Activated naive CD8-positive, alpha-beta T cell treated with anti-CD3 and anti-CD28 coated beads, Interleukin-2, amount 50 U/mL, for 24 hours (primary cell): ENCODE measurements around the gene CLCNKB.
"Not testable (repeated sequence)": the region's sequence is repeated elsewhere in the genome, so short reads cannot be mapped to it uniquely, and the experiment has no call there.

Experiments used
- ATAC-seq: fragments of 150-1000 bp; cut with Tn5 transposase; one replicate; pipeline ENCODE4 v1.10.0; 2021
- DNase-seq: peaks from one replicate; pipeline ENCODE4 v3.0.0; 2021
- H3K27ac Mint-ChIP-seq: one replicate; pipeline ENCODE4 v1.8.0; 2021; ENCODE audit warnings: mild to moderate bottlenecking, mixed read lengths
- H3K27me3 Mint-ChIP-seq: one replicate; pipeline ENCODE4 v1.8.0; 2021; ENCODE audit warnings: mixed read lengths
- H3K36me3 Mint-ChIP-seq: one replicate; pipeline ENCODE4 v1.8.0; 2021; ENCODE audit warnings: low read depth, mixed read lengths
- H3K4me1 Mint-ChIP-seq: one replicate; pipeline ENCODE4 v1.8.0; 2021; ENCODE audit warnings: mixed read lengths
- H3K4me3 Mint-ChIP-seq: one replicate; pipeline ENCODE4 v1.8.0; 2021; ENCODE audit warnings: mild to moderate bottlenecking, moderate library complexity, mixed read lengths
- H3K9me3 Mint-ChIP-seq: one replicate; pipeline ENCODE4 v1.8.0; 2021; ENCODE audit warnings: mixed read lengths

The CLCNKB gene

DNA sequence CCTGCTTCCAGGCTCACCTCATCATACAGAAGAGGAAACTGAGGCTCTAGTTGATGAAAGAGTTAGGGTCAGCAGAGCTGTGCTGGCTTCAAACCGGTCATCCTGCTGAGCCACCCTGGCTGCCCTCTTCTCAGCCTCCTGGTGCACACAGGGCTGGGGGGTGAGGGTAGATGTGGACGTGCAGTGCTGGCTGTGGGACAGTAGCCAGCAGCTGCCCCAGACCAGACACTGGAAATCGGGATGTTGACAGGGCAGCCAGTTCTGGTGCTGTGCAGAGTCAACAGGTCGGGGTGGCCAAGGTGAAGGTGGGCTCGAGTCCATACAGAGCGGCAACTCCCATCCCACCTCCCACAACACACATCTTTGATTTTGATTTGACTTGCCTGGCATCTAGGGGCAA lies 23.3 kb upstream of the CLCNKB start:
- no peaks in the 10 kb centered on the region for H3K9me3 Mint-ChIP-seq

DNA sequence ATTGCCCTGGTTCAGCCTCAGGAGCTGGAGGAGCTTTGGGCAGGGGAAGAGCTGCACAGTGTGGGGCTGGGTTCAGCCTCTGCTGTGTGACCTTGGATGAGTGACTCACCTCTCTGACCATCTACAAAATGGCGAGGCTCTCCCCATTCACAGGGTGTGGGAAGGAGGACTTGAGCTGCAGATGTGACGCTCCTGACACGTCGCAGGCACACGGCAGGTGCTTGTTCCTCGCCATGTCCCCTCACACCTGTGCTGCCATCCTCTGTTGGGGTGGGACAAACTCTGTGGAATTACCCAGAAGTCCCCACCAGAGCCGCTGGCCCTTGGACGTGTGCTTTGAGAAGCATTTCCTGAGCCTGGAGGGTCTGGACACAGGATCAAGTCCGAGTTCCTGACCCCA lies 22.7 kb upstream of the CLCNKB start:
- DNase-seq, H3K9me3 Mint-ChIP-seq, H3K4me3 Mint-ChIP-seq, H3K4me1 Mint-ChIP-seq, H3K27ac Mint-ChIP-seq, H3K36me3 Mint-ChIP-seq, ATAC-seq: not testable (repeated sequence)
- H3K27me3 Mint-ChIP-seq: peaks cover 11% of the 10 kb centered on the region

More for the DNA sequence above, 23.3 kb upstream of the CLCNKB start:
- H3K27ac Mint-ChIP-seq: no peak overlapping the region
- H3K27me3 Mint-ChIP-seq: peaks cover 8% of the 10 kb centered on the region
- H3K4me1 Mint-ChIP-seq: no peaks in the 10 kb centered on the region
- no peaks in the 10 kb centered on the region for H3K36me3 Mint-ChIP-seq
- DNase-seq (no peak), ATAC-seq (no peak)
- H3K4me3 Mint-ChIP-seq: no peak overlapping the region

DNA sequence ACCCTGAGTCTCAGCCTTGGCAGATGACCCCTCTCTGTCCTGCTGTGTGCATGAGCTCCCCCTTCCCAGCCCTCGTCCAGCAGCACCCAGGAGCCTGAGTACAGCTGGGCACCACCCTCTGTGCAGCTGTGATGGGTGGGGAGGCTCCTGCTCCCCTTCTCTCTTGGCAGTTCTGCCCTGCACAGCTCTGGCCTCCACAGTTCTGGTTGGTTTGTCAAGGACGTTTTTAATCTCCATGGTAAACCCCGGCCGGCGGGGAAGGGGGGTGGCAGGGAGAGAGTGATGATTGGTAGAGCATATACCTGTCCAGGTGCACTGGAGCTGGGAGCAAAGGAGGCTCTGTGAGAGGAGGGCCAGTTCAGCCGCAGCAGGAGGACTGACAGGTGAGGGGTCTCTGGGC lies 21.9 kb upstream of the CLCNKB start, which contains the start of gene CLCNKA:
Gene CLCNKA, plus strand, starts transcription at position 356 of the 400 bp plus-strand sequence. CDS start 584 bp downstream, outside the sequence.
- Mint-ChIP-seq H3K4me3 (no peak within 1 kb of the TSS), H3K27ac (no peak within 1 kb of the TSS), H3K4me1 (no peaks in the 10 kb centered on the region), H3K27me3 (peaks cover 11% of the 10 kb centered on the region), H3K9me3 (no peaks in the 10 kb centered on the region), H3K36me3 (no peaks in the 10 kb centered on the region)
- no peak for ATAC-seq
- no peak for DNase-seq

DNA sequence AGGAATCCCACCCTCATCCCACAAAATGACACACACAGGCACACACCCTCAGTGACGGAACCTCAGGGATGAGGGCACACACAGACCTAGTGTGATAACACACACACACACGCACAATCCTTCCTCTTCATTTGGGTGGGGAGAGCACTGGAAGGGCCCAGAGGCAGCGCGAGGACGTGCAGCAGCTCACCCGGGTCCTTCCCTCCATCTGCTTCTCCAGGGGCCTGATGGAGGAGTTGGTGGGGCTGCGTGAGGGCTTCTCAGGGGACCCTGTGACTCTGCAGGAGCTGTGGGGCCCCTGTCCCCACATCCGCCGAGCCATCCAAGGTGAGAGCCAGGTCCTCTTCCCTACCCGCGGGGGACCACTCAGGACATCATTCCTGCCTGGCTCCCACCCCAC lies 21.2 kb upstream of the CLCNKB start:
- Mint-ChIP-seq H3K36me3 (no peaks in the 10 kb centered on the region), H3K27ac (no peak overlapping the region), H3K9me3 (no peaks in the 10 kb centered on the region), H3K27me3 (peaks cover 11% of the 10 kb centered on the region), H3K4me1 (no peaks in the 10 kb centered on the region), H3K4me3 (no peak overlapping the region)
- DNase-seq (no peak), ATAC-seq (no peak)

DNA sequence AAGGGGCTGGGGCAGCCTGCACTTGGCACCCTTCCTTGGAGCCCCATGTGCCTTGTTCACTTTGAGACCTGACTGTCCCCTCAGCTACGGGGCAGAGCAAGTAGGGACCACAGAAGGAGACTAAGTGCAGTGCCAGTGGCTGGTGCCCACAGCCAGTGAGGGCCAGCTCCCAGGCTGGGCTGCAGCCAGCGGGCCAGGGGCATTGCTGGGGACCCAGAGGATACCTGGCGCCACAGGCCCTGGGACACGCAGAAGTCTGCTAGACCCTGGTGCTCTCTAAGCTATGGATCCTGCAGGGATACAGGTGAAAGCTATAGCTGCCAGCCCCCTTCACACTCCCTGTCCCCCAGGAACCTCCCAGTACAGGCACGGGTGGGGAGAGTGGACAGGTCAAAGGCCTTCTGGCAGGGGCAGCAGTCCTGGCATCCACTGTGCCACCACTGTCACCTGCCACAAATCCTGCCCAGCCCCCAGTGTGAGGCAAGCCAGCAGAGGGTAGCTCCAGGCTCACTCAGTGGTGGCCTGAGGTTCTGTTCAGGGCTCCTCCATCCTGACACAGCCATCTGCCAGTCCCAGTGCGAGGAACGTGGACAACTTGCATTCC lies 20.4 kb upstream of the CLCNKB start:
- H3K27me3 Mint-ChIP-seq: peaks cover 16% of the 10 kb centered on the region
- H3K4me1 Mint-ChIP-seq: no peaks in the 10 kb centered on the region
- no peak for DNase-seq
- no peaks in the 10 kb centered on the region for H3K36me3 Mint-ChIP-seq
- ATAC-seq: no peak
- no peak overlapping the region for H3K4me3 Mint-ChIP-seq
- H3K9me3 Mint-ChIP-seq: no peaks in the 10 kb centered on the region
- no peak overlapping the region for H3K27ac Mint-ChIP-seq

DNA sequence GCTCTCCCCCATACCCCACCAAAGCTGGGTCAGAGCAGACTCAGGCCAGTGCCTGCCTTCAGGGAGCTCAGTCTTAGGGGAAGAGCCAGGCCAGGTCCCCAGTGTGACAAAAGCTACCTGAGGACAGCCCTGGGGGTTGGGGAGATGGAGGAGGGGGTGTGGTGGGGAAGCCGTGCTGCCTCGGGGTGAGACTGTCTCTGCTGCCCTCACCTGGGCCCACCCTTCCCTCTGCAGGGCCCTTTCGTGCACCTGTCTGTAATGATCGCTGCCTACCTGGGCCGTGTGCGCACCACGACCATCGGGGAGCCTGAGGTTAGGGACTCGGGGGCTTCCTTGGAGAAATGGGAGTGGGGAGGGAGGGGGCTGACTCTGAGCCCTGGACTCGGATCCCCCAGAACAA lies 17.3 kb upstream of the CLCNKB start:
- H3K4me3 Mint-ChIP-seq, DNase-seq, H3K27ac Mint-ChIP-seq, H3K4me1 Mint-ChIP-seq, ATAC-seq, H3K36me3 Mint-ChIP-seq, H3K9me3 Mint-ChIP-seq: not testable (repeated sequence)
- H3K27me3 Mint-ChIP-seq: peaks cover 24% of the 10 kb centered on the region

DNA sequence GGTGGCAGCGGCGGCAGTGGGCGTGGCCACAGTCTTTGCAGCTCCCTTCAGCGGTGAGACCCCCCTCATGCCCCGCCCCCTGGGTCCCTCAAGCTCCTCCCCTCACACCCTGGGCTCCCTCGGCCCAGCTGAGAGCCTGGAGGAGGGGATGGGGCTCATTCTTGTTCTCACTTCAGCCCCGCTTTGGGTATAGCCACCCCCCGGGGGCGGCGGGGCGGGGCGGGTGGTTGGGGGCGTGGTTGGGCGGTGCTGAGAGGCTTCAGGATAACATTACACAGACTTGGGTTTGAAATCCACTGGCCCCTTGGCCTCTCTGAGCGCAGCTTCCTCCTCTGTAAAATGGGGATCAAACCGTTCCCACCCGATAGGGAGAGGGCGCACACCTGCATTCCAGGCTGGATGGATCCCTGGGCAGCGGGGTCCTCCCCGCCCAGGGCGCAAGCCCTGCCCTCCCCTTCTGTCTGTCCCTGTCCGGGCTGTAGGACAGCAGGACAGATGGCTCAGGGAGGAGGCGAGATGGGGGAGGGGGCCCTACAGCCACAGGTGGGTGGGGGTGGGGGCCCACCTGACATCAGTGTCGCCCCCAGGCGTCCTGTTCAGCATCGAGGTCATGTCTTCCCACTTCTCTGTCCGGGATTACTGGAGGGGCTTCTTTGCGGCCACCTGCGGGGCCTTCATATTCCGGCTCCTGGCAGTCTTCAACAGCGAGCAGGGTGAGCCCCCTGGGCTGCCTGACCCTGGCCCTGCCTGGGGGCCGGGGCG lies 16.7 kb upstream of the CLCNKB start:
- Mint-ChIP-seq H3K27ac (no peak overlapping the region), H3K36me3 (no peaks in the 10 kb centered on the region), H3K27me3 (peaks cover 24% of the 10 kb centered on the region), H3K4me1 (no peaks in the 10 kb centered on the region), H3K4me3 (no peak overlapping the region), H3K9me3 (no peaks in the 10 kb centered on the region)
- ATAC-seq (no peak), DNase-seq (no peak)

DNA sequence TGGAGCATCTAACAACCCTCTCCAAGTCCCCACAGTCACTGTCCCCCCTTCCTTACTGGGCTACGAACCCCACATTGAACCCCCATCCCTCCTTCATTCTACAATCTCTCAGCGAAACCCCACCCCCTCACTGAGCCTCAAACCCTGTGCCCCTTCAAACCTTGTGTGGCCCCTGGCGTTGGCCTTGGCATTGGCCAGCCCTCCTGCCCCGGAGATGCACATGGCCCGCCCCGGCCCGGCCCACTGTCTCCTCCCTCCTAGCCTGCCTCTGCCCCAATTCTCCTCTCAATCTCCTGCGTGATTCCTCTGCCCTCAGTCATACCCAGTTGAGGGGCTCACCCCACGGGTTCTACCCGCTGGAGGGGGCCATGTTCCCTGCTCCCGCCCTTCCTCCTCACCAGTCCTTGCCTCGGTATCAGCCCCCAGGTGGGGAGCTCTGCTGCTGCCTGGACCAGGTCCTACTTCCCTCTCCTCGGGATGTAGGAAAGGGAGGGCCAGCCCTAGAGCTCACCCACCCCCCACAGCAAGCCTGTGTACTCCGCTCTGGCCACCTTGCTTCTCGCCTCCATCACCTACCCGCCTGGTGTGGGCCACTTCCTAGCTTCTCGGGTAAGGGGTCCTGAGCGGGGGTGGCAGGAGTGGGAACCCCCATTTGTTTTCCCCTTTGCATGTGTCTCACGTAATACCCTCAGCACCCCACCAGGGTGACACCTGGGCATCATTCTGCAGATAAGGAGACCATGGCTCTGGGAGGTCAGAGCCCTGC lies 15.2 kb upstream of the CLCNKB start:
- ATAC-seq: no peak
- DNase-seq: no peak
- peaks cover 29% of the 10 kb centered on the region for H3K27me3 Mint-ChIP-seq
- no peaks in the 10 kb centered on the region for H3K36me3 Mint-ChIP-seq
- no peak overlapping the region for H3K4me3 Mint-ChIP-seq
- H3K9me3 Mint-ChIP-seq: no peaks in the 10 kb centered on the region
- no peak overlapping the region for H3K27ac Mint-ChIP-seq
- H3K4me1 Mint-ChIP-seq: no peaks in the 10 kb centered on the region

DNA sequence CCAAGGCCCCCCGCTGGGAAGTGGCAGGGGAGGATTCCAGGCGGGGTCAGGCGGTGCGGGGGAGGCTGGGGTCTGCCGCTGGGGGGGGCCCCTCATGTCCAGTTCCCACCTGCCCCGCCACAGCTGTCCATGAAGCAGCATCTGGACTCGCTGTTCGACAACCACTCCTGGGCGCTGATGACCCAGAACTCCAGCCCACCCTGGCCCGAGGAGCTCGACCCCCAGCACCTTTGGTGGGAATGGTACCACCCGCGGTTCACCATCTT lies 14.6 kb upstream of the CLCNKB start:
- ATAC-seq, H3K36me3 Mint-ChIP-seq, DNase-seq, H3K27ac Mint-ChIP-seq, H3K4me3 Mint-ChIP-seq, H3K4me1 Mint-ChIP-seq, H3K9me3 Mint-ChIP-seq: not testable (repeated sequence)
- H3K27me3 Mint-ChIP-seq: peaks cover 29% of the 10 kb centered on the region

DNA sequence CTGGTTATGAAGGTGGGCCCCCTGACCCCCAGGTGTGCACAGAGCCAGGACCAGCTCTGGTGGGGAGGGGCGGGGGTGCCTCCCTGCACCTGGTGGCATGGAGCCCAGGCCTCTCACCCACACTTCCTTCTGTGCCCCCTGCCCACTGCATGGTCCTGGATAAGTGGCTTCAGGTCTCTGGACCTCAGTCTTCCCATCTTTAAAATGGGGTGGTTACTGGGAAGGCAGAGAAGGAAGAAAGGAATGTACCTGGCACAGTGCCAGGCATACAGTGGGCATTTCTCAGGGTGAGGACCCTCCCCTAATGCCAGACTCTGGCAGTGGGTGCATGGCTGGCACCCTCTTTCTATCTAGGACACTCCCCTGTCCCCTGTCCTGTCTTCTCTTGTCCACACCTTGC lies 14.3 kb upstream of the CLCNKB start:
- no peak for ATAC-seq
- no peak overlapping the region for H3K4me3 Mint-ChIP-seq
- H3K4me1 Mint-ChIP-seq: no peaks in the 10 kb centered on the region
- H3K27ac Mint-ChIP-seq: no peak overlapping the region
- peaks cover 29% of the 10 kb centered on the region for H3K27me3 Mint-ChIP-seq
- H3K9me3 Mint-ChIP-seq: no peaks in the 10 kb centered on the region
- H3K36me3 Mint-ChIP-seq: no peaks in the 10 kb centered on the region
- DNase-seq: no peak

DNA sequence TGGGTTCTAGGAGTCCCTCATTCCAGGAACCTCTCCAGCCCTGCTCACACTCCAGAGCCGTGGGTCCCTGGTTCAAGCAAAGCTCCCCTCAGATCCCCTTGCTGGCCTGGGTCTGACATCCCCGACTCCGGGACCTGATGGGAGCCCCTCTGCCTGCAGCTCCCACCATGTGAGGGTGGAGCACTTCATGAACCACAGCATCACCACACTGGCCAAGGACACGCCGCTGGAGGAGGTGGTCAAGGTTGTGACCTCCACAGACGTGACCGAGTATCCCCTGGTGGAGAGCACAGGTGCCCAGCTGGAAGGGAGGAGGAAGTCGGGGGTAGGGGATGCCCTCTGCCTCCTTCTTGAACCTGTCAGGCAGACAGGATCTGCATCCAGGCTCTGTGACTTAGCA lies 12.0 kb upstream of the CLCNKB start:
- H3K27ac Mint-ChIP-seq: no peak overlapping the region
- ATAC-seq (no peak), DNase-seq (no peak)
- H3K4me3 Mint-ChIP-seq: no peak overlapping the region
- no peaks in the 10 kb centered on the region for H3K9me3 Mint-ChIP-seq
- H3K4me1 Mint-ChIP-seq: no peaks in the 10 kb centered on the region
- no peaks in the 10 kb centered on the region for H3K36me3 Mint-ChIP-seq
- H3K27me3 Mint-ChIP-seq: peaks cover 24% of the 10 kb centered on the region

DNA sequence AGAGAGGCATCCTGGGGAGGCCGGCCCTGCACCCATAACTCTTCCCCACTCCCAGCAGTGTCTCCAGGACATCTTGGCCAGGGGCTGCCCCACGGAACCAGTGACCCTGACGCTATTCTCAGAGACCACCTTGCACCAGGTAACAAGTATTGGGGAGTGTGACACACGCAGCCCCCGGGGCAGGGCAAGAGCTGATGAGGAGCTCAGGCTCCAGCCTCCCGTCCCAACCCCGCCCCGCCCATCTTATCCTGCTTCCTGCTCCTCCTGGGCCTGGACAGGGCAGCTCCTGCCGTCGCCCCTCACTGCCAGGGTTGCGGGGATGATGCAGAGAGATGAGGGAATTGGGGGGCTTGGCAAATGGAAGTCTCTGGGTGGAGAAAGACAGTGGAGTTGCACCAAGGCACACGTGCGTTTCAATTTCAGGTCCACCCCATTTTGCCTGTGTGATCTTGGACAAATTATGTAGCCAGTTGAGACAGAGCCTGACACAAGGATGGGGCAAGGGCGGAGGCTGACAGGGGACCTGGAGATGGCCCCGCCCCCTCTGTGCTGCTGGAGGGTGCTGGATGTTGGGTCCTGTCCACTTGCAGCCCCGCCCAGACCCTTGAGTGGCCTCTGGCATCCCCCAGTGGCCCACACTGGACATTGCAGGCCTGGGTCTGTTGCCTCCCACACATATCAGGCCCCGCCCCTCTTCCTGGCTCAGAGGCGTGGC lies 11.0 kb upstream of the CLCNKB start:
- no peaks in the 10 kb centered on the region for H3K9me3 Mint-ChIP-seq
- ATAC-seq (peak; percentile 44), DNase-seq (peak; percentile 75)
- no peaks in the 10 kb centered on the region for H3K4me1 Mint-ChIP-seq
- H3K4me3 Mint-ChIP-seq: no peak overlapping the region
- no peaks in the 10 kb centered on the region for H3K36me3 Mint-ChIP-seq
- H3K27ac Mint-ChIP-seq: no peak overlapping the region
- peaks cover 24% of the 10 kb centered on the region for H3K27me3 Mint-ChIP-seq

DNA sequence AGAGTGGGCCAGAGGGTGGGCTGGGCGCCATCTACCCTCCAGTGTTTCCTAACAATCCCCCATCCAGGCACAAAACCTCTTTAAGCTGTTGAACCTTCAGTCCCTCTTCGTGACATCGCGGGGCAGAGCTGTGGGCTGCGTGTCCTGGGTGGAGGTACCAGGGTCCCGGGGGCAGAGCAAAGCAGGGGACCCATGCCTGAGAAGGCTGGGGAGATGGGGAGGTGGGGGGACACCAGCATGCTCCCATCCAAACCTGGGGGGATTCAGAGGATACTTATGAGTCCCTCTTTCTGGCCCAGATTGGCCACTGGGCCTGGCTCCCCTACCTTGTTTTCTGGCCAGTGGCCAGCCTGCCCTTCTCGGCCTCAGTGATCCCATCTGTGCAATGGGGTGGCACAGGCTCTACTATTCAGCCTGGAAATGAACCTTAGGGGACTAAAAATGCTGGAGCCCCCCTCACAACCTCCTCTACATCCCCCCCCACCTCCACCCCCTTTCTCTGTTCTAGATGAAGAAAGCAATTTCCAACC lies 10.4 kb upstream of the CLCNKB start:
- ATAC-seq, H3K9me3 Mint-ChIP-seq, H3K4me3 Mint-ChIP-seq, DNase-seq, H3K36me3 Mint-ChIP-seq, H3K4me1 Mint-ChIP-seq, H3K27ac Mint-ChIP-seq: not testable (repeated sequence)
- H3K27me3 Mint-ChIP-seq: peaks cover 19% of the 10 kb centered on the region

DNA sequence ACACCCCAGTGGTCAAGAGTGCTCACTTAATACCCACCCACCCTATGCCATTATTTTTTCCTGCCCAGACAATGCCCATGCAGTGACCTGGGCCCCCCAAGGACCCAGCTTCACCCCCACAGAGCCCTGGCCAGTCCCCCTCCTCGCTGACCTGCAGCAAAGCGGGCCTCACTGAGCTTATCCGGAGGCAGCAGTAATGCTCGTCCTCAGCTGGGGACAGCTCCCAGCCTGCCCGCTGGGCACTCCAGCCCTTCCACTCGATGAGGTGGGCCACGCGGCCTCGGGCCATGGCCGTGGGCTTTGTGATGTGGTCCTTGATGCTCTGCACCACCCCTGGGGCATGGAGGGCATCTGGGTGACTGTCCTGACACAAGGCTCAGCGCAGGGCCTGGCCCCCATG lies 7.1 kb upstream of the CLCNKB start:
- H3K4me3 Mint-ChIP-seq, H3K27me3 Mint-ChIP-seq, H3K27ac Mint-ChIP-seq, H3K9me3 Mint-ChIP-seq, DNase-seq, H3K4me1 Mint-ChIP-seq, H3K36me3 Mint-ChIP-seq, ATAC-seq: not testable (repeated sequence)

DNA sequence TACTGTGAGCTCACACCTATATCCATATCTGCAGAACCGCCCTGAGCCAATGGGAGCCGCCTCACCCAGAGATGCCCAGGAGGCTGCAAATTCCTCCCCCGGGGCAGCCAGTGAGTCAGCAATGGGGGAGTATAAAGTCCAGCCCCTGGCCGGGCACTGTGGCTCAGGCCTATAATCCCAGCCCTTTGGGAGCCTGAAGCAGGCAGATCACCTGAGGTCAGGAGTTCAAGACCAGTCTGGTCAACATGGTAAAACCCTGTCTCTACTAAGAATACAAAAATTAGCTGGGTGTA lies 5.0 kb upstream of the CLCNKB start:
- H3K27ac Mint-ChIP-seq: no peak overlapping the region
- no peaks in the 10 kb centered on the region for H3K27me3 Mint-ChIP-seq
- no peak overlapping the region for H3K4me3 Mint-ChIP-seq
- H3K9me3 Mint-ChIP-seq: no peaks in the 10 kb centered on the region
- no peaks in the 10 kb centered on the region for H3K36me3 Mint-ChIP-seq
- no peak for ATAC-seq
- no peaks in the 10 kb centered on the region for H3K4me1 Mint-ChIP-seq
- no peak for DNase-seq
